ENCODE results near the gene PATJ. TPM values are rescaled to one million over a fixed set of nuclear protein-coding genes. Genes with fewer than 3 reads are reported as not detected.
"Not testable (repeated sequence)": the region's sequence is repeated elsewhere in the genome, so short reads cannot be mapped to it uniquely, and the experiment has no call there.

The PATJ gene
- total and polyA plus RNA-seq, 8 donors: 14.8 to 45.4 (median 27.9) TPM

- no peak for FAIRE-seq
- H3K27me3 ChIP-seq: no peaks in the 10 kb centered on the region
- DNase-seq: no peak
- no peak overlapping the region for H3K4me3 ChIP-seq
- peaks cover 0 to 18% (median 0%) of the 10 kb centered on the region in 3 donors for H3K36me3 ChIP-seq
- WGBS, 2 donors: 94 to 95% methylated on average over 2 of the region's 2 CpGs
- ATAC-seq: no peak
- H3K27ac ChIP-seq: no peak overlapping the region
- TF ChIP-seq CTCF (IDR thresholded peaks at IDR 0.05): no peak
- H3K9me3 ChIP-seq: no peaks in the 10 kb centered on the region
- H3K4me1 ChIP-seq: peaks cover 0 to 9% (median 0%) of the 10 kb centered on the region in 3 donors
- intact Hi-C loops (cut with DNase I): no loop called here
Observed at GRCh38 chr1:61784726-61785125, 42.4 kb downstream of the PATJ start.

GRCh38 chr1:61790837-61791236 is 48.6 kb downstream of the PATJ start:
- intact Hi-C loops (cut with DNase I): no loop called here
- FAIRE-seq (no peak), DNase-seq (no peak), ATAC-seq (no peak)
- no peak overlapping the region for H3K27ac ChIP-seq
- 93 to 98% methylated on average over 3 of the region's 3 CpGs for WGBS, 2 donors
- H3K36me3 ChIP-seq: peaks cover 0 to 18% (median under 1%) of the 10 kb centered on the region in 3 donors
- TF ChIP-seq CTCF (IDR thresholded peaks at IDR 0.05): no peak
- H3K9me3 ChIP-seq: no peaks in the 10 kb centered on the region
- no peaks in the 10 kb centered on the region for H3K4me1 ChIP-seq
- H3K4me3 ChIP-seq: no peak overlapping the region
- H3K27me3 ChIP-seq: no peaks in the 10 kb centered on the region

- no peaks in the 10 kb centered on the region for H3K27me3 ChIP-seq
- intact Hi-C loops (cut with DNase I): no loop called here
- FAIRE-seq (no peak), ATAC-seq (no peak), DNase-seq (no peak)
- no peaks in the 10 kb centered on the region for H3K4me1 ChIP-seq
- H3K4me3 ChIP-seq: no peak overlapping the region
- no peaks in the 10 kb centered on the region for H3K9me3 ChIP-seq
- H3K27ac ChIP-seq: no peak overlapping the region
- H3K36me3 ChIP-seq: peaks cover 0 to 26% (median 11%) of the 10 kb centered on the region in 3 donors
- TF ChIP-seq CTCF (IDR thresholded peaks at IDR 0.05): no peak
- WGBS, 2 donors: 84 to 86% methylated on average over 10 of the region's 10 CpGs
Observed at GRCh38 chr1:61797045-61797755, 54.9 kb downstream of the PATJ start.

- DNase-seq; H3K9me3 ChIP-seq; ATAC-seq; intact Hi-C loops (cut with DNase I); H3K27ac ChIP-seq; H3K4me3 ChIP-seq; H3K27me3 ChIP-seq; FAIRE-seq; H3K4me1 ChIP-seq: not testable (repeated sequence)
- peaks cover 0 to 43% (median 8%) of the 10 kb centered on the region in 3 donors for H3K36me3 ChIP-seq
- WGBS, 2 donors: 94 to 97% methylated on average over 1 of the region's 1 CpG
Observed at GRCh38 chr1:61801047-61801446, 58.8 kb downstream of the PATJ start.

- no peak for ATAC-seq
- no peaks in the 10 kb centered on the region for H3K27me3 ChIP-seq
- no peaks in the 10 kb centered on the region for H3K4me1 ChIP-seq
- intact Hi-C loops (cut with DNase I): no loop called here
- FAIRE-seq: no peak
- no peak overlapping the region for H3K4me3 ChIP-seq
- H3K36me3 ChIP-seq: peaks cover 0 to 33% (median 0%) of the 10 kb centered on the region in 3 donors
- no peak for TF ChIP-seq CTCF (IDR thresholded peaks at IDR 0.05)
- H3K9me3 ChIP-seq: no peaks in the 10 kb centered on the region
- WGBS, 2 donors: 91 to 92% methylated on average over 4 of the region's 4 CpGs
- no peak for DNase-seq
- no peak overlapping the region for H3K27ac ChIP-seq
Observed at GRCh38 chr1:61807606-61808140, 65.4 kb downstream of the PATJ start.
